ENCODE results near the gene SLC5A4.
A peak's percentile ranks its signal among the peaks of the same experiment; 100 is the strongest.
"Not testable (repeated sequence)": the region's sequence is repeated elsewhere in the genome, so short reads cannot be mapped to it uniquely, and the experiment has no call there.

Gene SLC5A4

GRCh38 chr22:32255217-32255616, at the start of gene SLC5A4:
TSS of gene SLC5A4 (minus strand) at chr22:32255347. CDS start at chr22:32255329, 18 bp downstream.
- DNase-seq: no peak

DNA sequence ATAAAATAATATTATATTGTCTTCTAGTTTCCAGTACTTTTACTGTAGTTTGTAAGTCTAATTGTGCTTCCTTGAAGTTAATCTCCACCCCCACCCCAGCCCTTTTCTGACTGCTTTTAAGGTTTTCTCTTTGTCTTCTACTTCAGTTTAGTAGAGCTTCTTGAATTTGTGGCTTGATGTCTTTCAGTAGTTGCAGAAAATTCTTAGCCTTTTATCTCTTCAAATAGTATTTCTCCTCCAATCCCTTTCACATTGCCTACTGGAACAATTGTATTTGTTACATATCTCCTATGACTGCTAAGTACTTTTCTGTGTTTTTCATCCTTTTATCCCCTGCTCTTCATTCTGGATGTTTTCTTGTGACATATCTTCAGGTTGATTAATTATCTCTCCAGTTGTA, 38.8 kb upstream of the SLC5A4 start:
- DNase-seq: not testable (repeated sequence)

DNA sequence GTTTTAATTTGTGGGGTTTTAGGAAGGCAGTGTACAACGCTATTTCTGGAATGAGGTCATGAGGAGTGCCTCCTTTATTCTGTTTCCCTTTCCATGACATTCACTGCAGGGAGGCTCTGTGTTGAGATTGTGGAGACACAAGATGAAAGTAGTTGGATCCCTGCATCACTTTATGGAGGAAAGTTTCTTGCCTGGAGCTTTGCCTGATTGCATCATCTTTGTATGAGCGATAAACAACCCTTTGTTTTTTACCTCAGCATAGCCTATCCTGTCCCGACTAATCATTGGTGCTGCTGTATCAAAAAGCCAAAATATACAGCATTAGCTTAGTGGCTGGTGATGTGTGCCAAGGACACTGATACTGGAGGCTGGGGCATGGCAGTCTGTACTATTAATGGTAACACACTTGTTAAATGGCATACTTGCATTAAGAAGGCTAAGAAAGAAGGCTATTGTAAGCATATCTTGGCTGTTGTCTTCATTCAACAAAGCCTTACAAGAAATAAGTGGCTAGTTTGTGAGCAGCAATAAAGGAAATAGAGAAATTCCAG, 31.2 kb upstream of the SLC5A4 start:
- DNase-seq: no peak

DNA sequence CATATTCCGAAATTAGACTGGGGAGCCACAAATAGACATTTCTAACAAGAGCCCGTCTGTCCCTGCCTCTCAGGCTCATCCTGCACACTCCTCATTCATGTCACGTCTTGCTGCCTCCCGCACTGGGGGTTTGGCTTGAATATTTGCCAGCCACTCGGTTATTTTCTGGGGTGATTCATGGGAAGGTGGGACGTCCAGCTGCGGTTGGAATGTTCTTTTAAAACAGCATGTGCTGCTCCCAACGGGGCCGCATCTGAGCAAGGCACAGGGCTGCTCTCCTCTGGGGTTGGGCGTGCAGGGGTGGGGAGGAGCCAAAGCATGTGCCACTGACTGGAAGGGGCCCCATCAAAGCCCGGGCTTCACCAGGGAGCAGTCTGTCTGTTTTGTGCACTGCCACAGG, 25.9 kb upstream of the SLC5A4 start:
- DNase-seq: no peak

DNA sequence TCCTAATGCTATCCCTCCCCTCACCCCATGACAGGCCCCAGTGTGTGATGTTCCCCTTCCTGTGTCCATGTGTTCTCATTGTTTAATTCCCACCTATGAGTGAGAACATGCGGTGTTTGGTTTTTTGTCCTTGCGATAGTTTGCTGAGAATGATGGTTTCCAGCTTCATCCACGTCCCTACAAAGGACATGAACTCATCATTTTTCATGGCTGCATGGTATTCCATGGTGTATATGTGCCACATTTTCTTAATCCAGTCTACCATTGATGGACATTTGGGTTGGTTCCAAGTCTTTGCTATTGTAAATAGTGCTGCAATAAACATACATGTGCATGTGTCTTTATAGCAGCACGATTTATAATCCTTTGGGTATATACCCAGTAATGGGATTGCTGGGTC, 20.2 kb upstream of the SLC5A4 start:
- DNase-seq: not testable (repeated sequence)

- no peak for DNase-seq
These were observed 16.2 kb upstream of the SLC5A4 start for GRCh38 chr22:32271389-32271788.

DNA sequence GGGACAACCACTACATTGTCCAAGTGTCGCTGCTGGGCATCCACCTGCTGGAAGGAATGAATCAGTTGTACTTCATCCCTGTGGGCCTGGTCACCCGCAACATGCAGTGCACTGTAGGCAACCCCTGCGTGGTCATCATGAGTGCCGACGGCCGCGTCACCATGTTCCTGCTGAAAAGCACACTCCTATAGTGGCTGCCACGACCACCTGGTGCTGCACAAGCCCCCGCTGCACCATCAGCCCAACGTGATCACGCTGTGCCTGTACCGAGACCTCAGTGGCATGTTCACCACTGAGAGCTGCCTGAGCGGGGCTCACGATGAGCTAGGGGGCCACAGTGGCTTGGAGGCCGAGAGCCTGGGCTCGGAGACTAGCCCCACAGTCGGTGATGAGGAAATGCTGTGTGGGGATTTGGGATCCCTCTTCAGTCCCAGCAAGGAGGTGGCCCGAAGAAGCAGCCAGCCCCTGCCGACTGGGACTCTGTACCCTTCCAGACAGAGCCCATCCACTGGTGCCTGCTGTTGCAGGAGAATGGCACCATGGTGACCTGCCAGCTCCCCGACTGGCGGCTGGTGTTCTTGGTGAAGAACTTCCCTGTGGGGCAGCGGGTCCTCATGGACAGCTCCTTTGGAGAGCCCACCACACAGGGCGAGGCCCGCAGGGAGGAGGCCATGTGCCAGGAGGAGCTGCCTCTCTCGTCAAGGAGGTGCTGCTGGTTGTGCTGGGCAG, 15.7 kb upstream of the SLC5A4 start:
- no peak for DNase-seq

DNA sequence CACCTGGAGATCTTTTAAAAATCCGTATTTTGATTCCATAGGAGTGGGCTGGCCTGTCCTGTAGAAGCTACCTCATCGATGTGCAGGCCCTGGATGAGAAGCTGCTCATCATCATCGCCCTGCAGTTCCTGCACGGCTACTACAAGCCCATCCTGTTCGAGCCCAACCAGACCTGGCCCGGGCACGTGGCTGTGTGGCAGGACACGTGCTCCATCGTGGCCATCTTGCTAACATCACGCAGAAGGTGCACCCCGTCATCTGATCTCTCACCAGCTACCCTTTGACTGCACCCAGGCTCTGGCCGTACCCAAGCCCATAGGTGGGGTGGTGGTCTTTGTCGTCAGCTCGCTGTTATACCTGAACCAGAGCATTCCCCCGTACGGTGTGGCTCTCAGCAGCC, 14.2 kb upstream of the SLC5A4 start:
- DNase-seq: no peak

DNA sequence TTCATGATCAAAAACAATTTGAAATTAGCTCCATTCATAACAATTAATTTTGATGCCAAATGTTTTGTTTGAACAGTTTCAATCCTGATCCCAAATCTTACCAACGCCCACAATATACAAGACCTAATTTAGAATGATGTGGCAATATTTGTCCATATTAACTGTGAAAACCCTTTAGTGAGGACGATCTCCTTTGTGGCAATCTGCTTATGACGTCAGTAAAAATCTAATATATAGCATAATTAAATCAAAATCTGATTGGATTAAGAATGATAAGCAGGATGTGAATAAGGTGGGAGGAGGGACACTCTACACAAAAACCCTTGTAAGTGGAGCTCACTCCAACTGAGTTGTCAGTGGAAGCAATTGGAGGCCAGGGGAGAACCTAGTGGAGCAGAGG, 11.9 kb upstream of the SLC5A4 start:
- no peak for DNase-seq

DNA sequence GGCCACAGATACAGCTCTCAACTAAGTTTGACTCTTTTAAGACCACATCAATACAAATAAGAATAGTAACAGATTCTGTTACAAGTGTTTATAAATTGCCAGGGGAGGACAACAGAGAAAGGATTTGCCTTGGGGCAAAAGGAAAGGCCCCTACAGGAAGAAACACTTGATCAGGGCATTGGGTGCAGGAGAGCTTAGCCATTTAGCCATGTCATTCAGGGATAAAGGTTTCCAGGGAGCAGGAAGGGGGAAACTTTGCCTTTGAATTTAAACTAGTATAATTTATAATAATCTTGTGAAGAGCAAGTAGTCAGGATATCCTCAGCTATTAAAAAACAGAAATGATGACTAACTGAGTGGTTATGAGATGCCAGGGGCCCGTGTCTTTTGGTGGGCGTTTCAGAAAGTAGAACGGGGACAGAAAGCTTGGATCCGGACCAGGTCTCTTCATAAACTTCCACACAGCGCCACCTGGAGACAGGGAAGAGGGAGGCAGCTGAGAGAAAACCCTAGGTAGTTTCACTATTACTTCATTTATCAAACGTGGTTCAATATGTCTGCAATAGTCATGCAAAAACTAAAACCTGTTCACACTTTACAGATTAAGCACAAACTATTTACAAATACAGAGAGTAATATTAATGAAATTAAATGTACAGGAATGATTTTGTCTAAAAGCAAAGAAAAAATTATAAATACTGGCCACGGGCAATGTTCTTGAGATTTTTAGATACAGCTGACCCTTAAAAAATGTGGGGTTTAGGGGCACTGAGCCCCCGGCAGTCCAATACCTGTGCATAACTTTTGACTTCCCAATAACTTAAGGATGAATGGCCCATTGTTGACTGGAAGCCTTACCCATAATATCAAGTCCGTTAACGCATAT, 11.0 kb upstream of the SLC5A4 start:
- DNase-seq: peak; percentile 61 to 67

GRCh38 chr22:32263678-32264077, 8.5 kb upstream of the SLC5A4 start:
- not testable (repeated sequence) for DNase-seq

DNA sequence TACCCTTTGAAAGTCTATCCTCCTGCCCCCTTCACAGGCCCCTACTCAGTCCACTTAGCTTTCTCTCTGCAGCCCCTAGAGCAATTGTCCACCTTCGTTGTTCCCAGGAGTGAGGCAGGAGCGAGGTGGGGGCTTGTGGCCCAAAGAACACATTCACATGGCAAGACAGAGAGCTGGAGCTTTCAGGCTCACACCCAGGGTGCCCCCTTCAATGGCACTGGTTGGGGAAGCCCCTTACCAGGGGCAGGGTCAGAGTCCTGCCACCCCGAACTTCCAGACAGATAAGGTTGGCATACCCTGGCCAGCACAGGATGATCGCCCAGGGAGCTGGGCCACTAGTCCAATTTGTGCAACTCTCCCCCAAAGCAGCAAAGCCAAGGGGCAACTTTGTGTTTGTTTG, 6.2 kb upstream of the SLC5A4 start:
- no peak for DNase-seq

GRCh38 chr22:32258791-32259190, 3.6 kb upstream of the SLC5A4 start:
- DNase-seq: no peak

GRCh38 chr22:32255726-32256125, 579 bp upstream of the SLC5A4 start:
- no peak for DNase-seq

GRCh38 chr22:32249231-32249630, 5.9 kb downstream of the SLC5A4 start:
- no peak for DNase-seq

DNA sequence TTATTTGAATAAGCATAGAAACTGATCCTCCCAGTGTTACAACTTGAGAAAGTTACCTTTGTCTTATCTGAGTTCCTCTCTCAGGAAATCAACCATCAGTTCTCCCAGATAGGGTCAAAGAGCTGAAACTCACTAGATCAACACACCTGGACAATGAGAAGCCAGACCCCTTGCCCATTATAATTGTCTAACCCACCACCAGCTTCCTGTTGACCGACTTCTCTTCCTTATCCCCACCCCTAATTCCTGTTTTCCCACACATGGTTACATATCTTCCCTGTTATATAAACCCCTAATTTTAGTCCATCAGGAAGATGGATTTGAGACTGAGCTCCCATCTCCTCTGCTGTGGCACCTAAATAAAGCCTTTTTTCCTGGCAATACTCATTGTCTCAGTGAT, 6.9 kb downstream of the SLC5A4 start:
- no peak for DNase-seq

- DNase-seq: no peak
These were observed 9.0 kb downstream of the SLC5A4 start for GRCh38 chr22:32246166-32246565.

DNA sequence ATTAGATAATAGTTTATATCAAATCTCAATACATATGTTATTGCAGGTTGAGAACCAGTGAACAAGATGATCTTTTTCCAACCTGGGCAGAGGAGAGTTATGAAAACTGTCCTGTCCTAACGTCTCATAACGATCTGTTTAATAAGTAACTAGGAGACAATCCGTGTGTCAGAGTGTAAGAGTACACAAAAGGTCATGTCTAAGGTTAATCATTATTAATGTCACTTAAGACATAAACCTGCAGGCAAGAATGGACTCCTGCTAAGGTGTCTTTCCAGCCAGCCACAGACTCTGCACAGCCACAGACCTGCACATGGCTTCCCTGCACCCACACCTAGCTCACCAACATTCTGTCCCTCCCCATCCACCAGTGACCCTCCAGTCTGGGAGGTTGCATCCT, 10.1 kb downstream of the SLC5A4 start:
- DNase-seq: no peak

GRCh38 chr22:32244547-32244946, 10.6 kb downstream of the SLC5A4 start:
- no peak for DNase-seq

DNA sequence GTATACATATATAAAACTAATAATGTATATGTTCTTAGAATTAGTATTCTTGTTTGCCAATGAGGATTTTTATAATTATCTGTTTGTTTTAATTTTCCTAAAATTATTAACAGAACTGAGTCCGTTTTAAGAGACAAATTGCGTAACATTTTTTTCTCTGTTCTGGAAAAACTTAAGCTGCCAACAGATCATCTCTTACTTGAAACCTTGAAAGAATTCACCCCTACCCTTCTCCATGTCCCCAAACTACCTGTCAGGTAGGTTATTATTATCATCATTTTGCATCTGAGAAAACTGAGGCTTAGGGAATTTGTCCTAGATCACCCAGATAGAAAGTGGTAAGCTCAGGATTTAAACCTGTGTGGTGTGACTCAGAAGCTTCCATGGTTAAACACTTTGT, 14.7 kb downstream of the SLC5A4 start:
- DNase-seq: no peak

DNA sequence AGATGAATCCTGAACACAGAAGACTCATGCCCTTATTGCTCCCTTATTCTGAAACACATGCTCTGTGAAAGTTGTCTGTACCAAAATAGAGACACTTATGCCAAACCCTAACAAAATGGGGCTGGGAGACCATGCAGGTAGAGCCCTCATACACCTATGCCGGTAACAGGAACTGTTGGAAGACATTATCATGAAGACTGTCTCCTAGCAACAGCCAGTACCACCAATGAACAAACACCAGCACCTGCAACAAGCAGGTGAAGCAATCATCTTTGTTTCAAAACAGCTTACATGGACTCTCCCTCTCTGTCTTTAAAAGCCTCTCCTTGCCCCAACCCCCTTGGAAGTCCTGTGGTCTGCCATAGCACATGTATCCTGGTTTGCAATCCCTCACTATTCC, 17.2 kb downstream of the SLC5A4 start:
- no peak for DNase-seq

- no peak for DNase-seq
These were observed 18.2 kb downstream of the SLC5A4 start for GRCh38 chr22:32236970-32237369.

DNA sequence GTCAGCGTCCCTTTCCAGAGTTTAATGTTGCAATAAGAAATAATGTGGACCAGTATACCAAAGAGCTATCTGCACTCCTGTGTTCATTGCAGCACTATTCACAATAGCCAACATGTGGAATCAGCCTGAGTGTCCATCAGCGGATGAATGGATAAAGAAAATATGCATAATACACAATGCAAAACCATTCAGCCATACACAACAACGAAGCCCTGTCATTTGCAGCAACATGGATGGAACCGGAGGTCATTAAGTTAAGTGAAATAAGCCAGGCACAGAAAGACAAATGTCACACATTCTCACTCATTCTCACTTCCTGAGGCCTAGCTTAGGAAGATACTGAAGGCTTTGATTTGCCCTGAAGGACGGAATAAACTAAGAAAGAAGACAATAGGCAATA, 22.1 kb downstream of the SLC5A4 start:
- DNase-seq: no peak

All from activated CD4-positive, alpha-beta T cell treated with anti-CD3 and anti-CD28 coated beads, Interleukin-2, amount 50 U/mL, for 4 hours (primary cell).